Activated CD8-positive, alpha-beta memory T cell treated with anti-CD3 and anti-CD28 coated beads, Interleukin-2, amount 50 U/mL, for 24 hours (primary cell): ENCODE data around the gene JPH2.

Source experiments
- DNase-seq: peaks from one replicate; pipeline ENCODE4 v3.0.0-alpha.2; 2020; ENCODE audit errors: extremely low read depth

The JPH2 gene

DNA sequence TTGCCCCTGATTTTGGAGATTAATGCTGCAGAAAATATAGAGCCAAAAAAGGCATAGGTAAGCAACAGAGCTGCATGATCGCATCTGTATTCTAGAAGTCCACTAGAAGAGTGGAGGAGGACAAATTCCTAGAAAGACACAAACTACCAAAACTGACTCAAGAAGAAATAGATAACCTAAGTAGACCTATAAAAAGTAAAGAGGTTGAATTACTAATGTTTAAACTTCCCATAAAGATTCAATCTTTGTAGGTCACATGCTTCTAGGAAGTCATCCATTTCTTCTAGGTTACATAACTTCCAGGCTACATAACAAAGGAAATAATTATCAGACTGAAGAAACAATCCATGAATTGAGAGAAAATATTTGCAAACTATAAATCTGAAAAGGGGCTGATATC lies 84.4 kb downstream of the JPH2 start:
- DNase-seq, result no peak

DNA sequence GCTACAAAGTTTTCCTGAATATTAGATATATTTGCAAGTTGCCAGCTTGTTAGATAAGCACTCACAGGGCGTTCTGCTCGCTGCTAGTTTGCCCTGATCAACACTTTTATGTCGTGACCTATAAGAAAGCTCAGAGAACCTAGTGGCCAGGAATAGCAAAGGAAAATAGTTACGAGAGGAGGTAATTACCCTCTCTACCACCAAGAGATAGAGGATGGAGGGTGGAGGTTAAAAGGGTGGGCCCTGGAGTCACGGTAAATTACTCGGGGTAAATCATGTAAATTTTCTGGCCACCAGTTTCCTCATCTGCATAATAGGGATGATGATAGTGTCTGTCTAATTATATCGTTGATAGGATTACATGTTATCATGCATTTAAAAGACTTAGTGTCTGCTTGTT lies 87.2 kb downstream of the JPH2 start:
- no peak for DNase-seq

DNA sequence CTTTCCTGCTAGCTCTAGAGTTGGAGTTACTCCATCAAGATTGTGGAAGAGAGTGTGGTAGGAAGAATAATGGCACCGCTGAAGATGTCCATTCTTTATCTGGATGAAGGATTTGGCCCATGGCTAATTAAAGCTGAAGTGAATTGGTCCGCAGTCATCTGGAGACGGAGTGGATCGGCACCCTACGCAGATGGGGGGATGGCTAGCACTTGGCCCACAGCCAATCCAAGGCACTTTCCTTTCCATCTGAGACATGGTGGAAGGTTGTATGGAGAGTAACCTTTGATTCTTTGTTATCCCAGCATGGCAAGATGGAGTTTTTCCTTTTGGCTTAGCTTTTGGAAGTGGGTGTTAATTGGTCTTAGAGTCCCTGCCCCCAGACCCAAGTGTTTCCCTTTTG lies 88.3 kb downstream of the JPH2 start:
- no peak for DNase-seq

DNA sequence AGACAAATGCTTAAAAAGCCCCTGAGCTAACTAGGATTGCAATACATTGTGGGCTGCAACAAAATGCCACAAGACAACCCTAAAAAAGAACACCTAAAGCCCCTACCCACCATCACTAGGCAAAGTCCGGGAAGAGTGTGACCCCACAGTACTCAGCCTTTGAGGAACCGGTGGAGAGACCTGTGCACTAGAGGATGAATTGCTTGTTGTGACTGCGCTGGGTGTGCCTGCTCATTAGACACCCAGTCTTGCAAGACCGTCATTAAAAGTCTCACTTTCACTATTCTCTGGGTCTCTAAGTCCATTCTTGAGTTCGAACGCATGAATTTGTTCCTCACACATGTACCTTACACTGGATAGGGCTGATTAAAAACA lies 88.7 kb downstream of the JPH2 start:
- no peak for DNase-seq

DNA sequence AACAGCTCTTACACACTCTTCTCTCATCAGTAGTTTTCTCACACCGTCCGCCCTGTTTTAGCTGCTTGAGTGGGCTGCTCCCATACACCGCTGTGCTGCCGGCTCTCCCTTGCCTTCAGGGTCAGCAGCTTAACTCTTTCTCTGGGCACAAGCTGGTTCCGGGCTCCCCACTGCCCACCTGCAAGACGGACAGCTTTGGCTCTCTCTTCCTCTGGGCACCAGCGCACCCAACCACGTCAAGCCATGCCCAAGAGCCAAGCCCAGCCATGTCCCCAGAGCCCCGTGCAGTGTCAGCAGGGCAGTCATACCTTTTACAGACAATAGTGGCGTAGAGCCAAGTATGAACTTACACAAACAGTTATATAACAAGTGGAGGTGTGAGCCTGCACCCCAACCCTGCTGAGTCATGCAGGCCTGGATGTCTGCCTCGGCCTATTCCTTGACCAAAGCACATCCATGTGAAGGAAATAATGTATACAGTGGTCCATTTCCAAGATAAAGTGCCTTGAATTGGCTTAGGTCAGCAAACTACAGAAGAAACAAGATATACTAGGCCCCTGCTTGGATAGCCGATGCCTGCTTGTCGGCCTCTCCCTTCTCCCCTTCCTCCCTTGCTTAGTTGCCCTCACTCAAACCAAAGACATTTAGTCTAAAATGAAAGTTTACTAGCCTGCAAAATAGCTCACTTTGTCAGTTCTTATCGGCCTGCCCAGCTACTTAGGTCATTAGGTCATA lies 89.3 kb downstream of the JPH2 start:
- DNase-seq, result no peak

DNA sequence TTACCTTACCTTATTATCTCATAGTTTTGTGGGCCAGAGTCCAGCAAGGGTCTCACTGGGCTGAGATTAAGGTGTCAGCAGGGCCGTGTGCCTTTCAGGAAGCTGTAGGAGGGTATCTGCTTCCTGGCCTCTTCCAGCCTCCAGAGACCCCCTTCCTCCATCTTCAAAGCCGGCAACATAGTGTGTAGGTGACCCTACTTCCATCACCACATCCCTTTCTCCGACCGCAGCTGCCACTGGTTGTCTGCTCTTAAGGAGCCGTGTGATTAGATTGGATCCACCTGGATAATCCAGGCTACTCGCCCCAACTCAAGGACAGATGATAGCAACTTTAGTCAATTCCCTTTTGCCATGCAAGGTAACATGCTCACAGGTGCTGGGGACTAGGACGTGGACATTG lies 91.2 kb downstream of the JPH2 start:
- DNase-seq, result no peak

DNA sequence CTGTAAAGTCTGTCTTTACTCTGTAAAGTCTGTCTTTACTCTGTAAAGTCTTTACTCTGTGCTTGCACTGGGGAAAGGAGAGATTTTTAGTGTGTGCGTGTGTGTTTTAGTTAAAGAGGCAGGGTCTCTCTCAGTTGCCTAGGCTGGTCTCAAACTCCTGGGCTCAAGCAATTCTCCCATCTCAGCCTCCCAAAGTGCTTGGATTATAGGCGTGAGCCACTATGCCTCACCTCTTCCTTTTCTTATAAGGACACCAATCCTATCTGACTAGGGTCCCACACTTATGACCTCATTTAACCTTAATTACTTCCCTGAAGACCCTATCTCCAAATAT lies 93.8 kb downstream of the JPH2 start:
- DNase-seq, result no peak

DNA sequence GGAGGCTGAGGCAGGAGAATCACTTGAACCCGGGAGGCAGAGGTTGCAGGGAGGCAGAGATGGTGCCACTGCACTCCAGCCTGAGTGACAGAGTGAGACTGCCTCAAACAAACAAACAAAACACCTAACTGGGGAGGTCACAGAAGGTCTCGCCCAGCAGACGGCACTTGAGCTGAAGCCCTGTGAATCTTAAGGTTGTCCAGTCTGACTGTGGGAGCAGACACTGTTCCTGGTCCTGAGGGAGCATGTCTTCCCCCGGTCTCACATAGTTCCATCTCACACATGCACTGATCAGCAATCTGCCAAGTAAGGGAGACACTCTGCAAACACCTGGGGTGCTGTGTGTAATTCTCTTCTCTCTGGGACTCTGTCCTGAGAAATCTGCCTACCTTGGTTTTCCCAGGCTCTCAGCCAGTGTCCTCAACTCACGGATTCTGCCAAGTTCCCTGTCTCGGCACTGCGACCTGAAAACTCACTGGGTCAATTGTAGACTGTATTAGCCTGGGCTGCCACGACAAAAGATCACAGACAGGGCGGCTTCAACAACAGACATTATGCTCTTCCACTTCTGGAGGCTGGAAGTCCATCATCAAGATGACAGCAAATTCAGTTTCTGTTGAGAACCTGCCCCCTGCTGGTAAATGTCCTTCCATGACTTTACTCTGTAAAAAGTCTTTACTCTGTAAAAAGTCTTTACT lies 94.3 kb downstream of the JPH2 start:
- DNase-seq, result no peak

DNA sequence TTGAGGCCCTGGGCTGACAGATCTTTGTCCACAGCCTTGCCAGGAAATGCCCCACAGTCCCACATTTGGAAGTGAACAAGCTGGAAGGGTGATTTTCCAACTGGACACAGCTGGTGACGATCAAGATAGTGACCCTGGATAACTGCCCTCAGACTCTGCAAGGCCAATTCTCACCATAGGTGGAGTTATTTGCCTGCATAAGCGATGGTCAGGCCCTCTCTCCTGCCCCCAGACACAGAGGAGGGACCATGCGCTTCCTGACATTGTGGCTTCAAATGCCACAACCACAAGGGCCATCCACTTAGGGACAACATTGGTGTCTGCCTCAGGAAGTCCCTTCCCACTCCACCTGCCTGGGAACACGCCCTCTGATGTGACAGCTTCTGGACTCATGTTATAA lies 96.0 kb downstream of the JPH2 start:
- DNase-seq, result no peak

DNA sequence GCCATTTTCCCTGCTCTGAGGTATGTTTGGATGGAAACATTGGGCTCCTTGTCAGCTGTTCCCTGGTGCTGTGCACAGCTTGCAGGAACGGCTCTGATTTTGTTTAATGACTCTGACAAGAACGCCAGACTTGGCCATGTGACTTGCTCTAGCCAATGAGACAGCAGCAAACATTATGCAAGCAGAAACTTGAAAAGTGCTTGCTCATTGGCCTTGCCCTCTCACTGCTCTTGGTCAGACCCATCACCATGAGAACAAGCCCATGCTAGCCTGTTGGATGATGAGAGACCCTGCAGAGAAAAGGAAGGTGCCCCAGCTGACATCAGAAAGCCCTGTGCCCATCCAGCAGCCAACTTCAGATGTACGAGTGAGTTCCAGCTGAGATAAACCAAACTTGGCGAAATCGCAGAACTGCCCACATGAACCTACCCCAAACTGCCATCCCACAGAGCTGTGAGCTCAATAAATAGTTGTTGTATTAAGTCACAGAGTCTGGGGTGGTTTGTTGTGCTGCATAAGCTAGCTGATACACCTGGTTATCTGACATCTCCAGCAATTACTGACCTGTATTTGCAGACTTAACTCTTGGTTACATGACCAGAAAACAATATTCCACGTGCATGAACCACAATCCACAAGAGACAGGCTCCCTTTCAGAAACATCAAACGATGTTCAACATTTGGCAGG lies 96.9 kb downstream of the JPH2 start:
- DNase-seq, result no peak

DNA sequence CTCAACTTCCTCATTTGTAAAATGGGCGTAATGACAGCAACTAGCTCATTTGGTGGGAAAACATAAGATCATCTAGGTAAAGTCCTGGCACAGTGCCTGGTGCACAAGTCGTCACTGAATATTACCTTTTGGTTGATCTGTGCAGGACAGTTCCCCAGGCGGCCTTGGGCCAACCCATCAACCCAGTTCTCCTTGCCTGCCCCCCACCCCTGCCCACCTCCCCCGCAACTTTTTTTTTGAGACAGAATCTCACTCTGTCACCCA lies 99.2 kb downstream of the JPH2 start:
- no peak for DNase-seq

DNA sequence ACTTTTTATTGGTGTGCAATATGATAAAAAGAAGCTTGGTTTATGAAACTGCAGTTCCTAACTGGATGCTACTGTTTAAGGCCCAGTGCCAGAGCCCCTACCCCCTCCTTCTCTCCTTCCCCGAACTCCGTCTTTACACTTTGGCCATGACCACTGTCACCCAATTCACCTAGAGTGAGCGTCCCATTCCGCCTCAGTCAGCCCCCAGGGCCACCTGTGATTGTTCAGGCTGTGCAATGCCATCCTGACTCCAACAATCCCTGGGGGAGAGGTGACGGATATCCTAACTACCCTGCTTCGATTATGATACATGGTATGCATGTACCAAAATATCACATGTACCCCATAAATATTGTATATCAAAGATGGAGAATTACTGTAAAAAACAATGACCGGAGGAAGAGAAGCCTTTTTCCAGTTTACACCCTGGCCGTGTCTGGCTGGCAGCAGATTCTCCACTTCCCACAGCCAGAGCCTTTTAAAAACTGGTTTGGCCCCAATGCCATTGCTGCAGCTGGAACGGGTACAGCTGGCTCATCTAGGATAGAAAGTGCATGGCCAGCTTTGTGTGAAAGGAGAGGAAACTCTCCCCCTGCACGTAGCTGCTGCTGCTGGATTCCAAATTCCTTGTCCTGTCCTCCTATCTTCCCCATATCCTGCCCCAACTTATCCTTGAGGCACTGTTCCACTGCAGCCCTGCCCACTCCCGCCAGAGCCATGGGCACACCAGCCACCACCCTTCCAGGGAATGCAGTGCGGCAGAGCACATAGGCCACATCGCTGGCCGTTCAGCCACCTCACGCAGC lies 99.7 kb downstream of the JPH2 start:
- no peak for DNase-seq

DNA sequence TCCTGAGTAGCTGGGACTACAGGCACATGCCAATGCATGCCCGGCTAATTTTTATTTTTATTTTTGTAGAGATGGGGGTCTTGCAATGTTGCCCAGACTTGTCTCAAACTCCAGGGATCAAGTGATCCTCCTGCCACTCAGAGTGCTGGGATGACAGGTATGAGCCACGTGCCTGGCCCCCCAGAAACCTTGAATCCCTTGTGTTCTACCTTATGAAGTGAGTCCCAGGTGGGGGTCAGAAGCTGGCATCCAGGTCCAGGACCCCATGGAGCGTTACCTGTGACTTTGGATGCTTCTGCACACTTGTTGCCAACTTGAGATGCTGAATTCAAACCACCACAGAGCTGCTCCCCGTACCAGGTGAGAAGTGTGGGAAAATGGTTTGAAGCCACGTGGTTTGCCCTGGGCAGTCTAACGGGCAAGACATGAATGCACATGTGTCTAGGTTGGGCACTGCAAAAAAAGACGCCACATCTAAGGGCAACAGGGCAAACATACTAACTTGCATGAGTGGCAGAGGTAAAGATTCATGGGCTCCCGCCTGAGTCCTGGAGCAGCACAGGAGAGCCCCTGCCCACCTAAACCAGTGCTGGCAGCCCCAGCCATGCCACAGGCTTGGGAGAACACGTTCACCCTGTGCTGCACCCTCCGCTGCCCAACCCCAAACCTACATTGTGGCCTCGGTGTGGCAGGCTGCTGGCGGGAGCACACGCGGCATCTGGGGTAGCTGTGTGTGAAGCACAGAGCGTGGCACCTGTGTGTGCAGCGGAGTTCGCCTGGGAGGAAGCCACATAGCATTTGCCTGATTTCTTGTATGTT lies 101.2 kb downstream of the JPH2 start:
- DNase-seq, result no peak

DNA sequence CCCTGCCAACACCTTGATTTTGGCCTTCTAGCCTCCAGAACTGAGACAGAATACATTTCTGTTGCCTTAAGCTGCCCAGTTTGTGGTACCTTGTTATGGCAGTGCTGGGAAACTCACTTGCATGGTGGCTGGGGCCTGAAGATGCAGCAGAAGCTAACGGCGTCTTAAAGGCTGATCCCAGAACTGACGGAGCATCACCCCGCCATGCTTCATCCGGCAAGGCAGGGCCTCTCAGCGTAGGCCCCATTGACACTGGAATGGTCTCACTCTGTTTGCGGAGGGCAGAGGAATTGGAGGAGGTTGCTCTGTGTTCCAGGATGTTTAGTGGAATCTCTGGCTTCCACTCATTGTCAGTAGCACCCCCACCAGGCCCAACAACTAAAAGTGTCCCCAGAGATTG lies 102.1 kb downstream of the JPH2 start:
- no peak for DNase-seq

DNA sequence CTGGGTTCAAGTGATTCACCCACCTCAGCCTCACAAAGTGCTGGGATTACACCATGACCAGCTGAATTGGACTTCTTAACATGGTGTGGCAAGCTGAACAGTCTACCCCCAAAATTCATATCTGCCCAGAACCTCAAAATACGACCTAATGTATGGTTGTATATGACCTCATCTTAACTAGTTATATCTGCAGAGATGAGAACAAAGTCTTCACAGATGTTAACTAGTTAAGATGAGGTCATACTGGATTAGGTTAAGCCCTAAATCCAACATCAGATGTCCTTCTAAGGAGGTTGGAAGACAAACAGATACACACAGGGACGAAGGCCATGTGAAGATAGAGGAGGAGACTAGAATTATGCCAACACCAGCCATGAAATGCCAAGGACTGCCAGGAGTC lies 102.5 kb downstream of the JPH2 start:
- no peak for DNase-seq

DNA sequence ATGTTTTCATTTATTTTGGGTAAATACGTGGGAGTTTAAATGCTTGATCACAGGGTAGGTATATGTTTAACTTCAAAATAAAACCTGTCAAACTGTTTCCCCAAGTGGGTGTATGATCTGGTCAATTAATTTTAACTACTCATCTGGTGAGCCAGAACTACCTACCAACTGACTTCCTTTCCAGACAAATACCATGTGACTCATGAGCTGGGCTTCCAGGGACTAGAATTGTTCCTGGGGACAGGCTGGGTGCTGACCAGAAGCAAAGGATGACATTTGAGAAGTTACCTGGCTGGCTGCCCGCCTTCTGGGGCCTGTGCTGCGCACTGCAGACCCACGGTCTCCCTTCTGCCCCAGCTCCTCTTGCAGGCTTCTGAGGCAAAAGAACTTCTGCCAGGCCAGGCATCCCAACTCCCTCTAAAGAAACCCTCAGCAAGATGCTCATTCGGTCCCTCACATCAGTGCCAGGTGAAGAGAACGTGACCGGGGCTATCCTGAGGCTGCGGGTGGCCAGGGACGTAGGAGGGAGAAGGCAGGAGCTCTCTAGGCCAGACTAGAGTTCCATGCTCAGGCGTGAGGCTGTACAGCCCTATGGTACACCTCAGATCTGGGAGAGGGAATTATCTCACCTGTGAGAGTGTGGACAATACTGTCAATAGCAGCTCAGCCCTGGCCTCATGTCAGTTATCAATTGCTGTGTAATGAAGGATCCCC lies 103.6 kb downstream of the JPH2 start:
- DNase-seq, result no peak

DNA sequence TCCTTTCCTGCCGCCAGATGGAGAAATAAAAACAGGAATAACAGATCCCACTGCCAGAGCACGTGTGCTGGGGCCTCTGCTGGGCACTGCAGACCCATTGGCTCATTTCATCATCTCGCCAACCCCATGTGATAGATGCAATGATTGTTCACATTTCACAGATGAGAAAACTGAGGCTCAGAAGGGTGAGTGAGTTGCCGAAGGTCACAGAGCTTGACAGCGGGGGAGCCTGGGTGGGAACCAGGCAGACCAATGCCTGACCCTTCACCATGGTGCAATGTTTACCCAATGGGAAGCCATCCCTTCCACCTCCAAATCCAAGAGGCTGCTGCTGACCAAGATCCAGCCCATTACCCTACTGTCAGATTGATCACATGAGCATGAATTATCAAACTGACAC lies 105.1 kb downstream of the JPH2 start:
- DNase-seq, result no peak

DNA sequence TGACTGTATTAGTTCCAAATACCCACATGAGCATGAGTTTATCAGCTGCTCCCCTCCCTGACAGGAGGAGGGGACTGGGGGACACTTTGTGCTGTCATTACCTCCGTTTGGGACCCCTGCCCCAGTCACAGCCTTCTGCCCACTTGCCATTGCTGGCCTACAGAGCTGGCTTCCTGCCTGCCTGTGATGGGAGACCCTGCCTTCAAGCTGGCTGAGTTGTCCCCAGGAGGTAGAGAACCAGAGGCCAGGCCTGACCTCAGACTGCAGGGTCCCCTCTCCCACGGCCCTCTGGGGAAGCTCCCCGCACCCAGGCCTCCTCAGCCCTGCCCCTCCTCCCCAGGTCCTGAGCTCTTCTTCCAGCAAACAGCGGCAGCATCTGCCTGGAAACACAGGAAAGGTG lies 105.5 kb downstream of the JPH2 start:
- DNase-seq, result no peak

DNA sequence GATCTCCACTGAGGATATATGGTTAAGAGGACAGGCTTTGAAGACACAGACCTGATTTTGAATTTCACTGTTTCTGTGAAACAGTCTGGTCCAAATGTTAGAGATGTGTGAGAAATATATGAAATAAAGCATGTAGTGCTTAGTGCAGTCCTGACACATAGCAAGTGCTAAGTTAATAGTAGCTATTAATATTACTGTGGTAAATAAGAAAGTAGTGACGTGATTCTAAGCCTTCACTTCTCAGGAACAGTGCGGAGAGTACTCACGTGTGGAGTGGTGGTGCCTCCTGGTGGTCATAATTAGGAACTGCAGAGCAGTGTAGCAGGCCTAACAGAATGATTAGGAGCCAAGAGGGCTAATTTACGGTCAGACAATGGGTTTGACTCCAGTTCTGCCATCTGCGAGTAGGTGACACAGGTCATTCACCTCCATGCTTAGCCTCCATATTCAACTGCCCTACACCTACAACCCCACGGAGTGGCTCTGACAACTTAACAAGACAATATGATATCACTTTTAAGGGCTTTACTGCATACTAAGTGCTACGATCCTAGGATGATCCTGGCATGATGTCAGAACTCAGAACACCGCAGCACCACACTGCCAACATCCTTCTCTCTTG lies 106.2 kb downstream of the JPH2 start:
- peak; percentile 44 for DNase-seq

DNA sequence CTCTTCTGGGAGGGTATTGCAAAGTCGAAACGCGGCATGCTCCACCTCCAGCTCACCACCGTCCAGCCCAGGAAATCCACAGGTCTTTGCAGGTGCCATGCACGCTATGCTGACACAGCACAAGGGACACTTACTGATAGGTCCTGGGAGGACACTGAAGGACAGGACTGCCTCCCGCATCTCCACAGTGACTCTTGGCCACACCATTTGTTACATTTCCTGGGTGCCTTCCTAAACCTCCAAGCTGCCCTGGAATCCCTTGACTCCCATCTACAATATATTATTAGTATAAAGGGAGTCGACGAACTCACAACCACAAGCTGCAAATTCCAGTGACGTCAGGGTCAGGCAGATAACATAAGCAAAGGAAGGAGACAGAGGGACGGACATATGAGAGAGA lies 106.9 kb downstream of the JPH2 start:
- DNase-seq, result no peak

DNA sequence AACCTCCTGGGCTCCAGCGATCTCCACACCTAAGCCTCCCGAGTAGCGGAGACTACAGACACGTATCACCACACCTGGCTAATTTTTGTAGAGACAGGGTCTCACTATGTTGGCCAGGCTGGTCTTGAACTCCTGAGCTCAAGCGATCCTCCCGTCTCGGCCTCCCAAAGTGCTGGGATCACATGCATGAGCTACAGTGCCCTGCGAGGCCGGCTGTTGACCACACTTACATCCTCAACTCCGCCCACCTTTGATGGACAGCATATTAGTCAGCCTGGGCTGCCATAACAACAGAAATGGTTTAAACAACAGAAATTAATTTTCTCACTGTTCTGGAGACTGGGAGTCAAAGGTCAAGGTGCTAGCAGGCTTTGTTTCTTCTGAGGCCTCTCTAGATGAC lies 107.7 kb downstream of the JPH2 start:
- no peak for DNase-seq
